Thyroid gland (tissue), 4 donors: ENCODE data around the gene TNFAIP8L2. TPM values are rescaled to one million over a fixed set of nuclear protein-coding genes. Genes with fewer than 3 reads are reported as not detected.
A peak's percentile ranks its signal among the peaks of the same experiment; 100 is the strongest.
"Not testable (repeated sequence)": the region's sequence is repeated elsewhere in the genome, so short reads cannot be mapped to it uniquely, and the experiment has no call there.

Experiments used
- DNase-seq, 2 donors: peaks; one replicate each; pipeline ENCODE4 v3.0.0-alpha.2; 2019
- H3K27ac ChIP-seq, 3 donors: fragments of 200-600 bp; sonication (generic); 1 replicate in 2 of 3; 2 replicates in 1 of 3; pipeline ENCODE4 v1.5.1; 2016 to 2019; ENCODE audit warnings: mild to moderate bottlenecking in 1 of 3, moderate library complexity in 1 of 3
- H3K27me3 ChIP-seq: fragments of 200-600 bp; sonication (generic); one replicate; pipeline ENCODE4 v1.5.1; 2019
- H3K36me3 ChIP-seq, 2 donors: fragments of 200-600 bp; sonication (generic); one replicate each; pipeline ENCODE4 v1.5.1; 2016 to 2019
- H3K4me1 ChIP-seq, 2 donors: fragments of 200-600 bp; sonication (generic); one replicate each; pipeline ENCODE4 v1.5.1; 2017 to 2019
- H3K4me3 ChIP-seq, 3 donors: fragments of 200-600 bp; sonication (generic); replicated peaks in 1 of 3; 1 replicate in 2 of 3; 2 replicates in 1 of 3; pipeline ENCODE4 v1.5.1; 2016; ENCODE audit warnings: mild to moderate bottlenecking in 1 of 3
- H3K9me3 ChIP-seq: fragments of 200-600 bp; sonication (generic); one replicate; pipeline ENCODE4 v1.5.1; 2017
- CTCF ChIP-seq, 6 experiments: fragments of 200-600 bp in 3 of 6; fragments of 450-650 bp in 3 of 6; sonication (generic) in 3 of 6; IDR thresholded peaks; one replicate each; pipeline ENCODE4 v1.5.1; 2016 to 2019; ENCODE audit warnings: antibody characterized with exemption in 6 of 6, mild to moderate bottlenecking in 2 of 6, inconsistent platforms in 1 of 6, moderate library complexity in 1 of 6
- POLR2A ChIP-seq, 2 donors: fragments of 450-650 bp; IDR thresholded peaks; one replicate each; pipeline ENCODE4 v1.6.1; 2017; ENCODE audit warnings: antibody characterized with exemption in 2 of 2, mild to moderate bottlenecking in 2 of 2, moderate library complexity in 1 of 2
- WGBS, 2 donors: methylation state at CpG; one replicate each; pipeline ENCODE4 v1.1.5; 2017; 5-methylcytosine and 5-hydroxymethylcytosine counted together
- intact Hi-C: fragments of 100-400 bp; cut with DNase I; formaldehyde crosslinking; loops from one replicate; pipeline ENCODE4 v1.15.1; 2023
- total RNA-seq, 4 donors: library from RNA; depleted of rRNA; stranded (reverse); fragments of >200 nt; gene quantifications; one replicate each; pipeline ENCODE4 v1.2.3, GENCODE V29; 2016

TNFAIP8L2 gene
- total RNA-seq, 4 donors from 2014 or later = 2.2 to 4.2 (median 2.4) TPM

GRCh38 chr1:151175041-151175741, 18.7 kb downstream of the TNFAIP8L2 start:
- no peak for TF ChIP-seq CTCF (IDR thresholded peaks at IDR 0.05)
- no peak for TF ChIP-seq POLR2A (IDR thresholded peaks at IDR 0.05)
- DNase-seq = no peak
- H3K9me3 ChIP-seq = no peaks in the 10 kb centered on the region
- intact Hi-C loops = no loop called here
- H3K4me1 ChIP-seq = no peaks in the 10 kb centered on the region
- H3K27ac ChIP-seq = no peak overlapping the region
- no peaks in the 10 kb centered on the region for H3K27me3 ChIP-seq
- 78 to 80% methylated on average over 6 of the region's 6 CpGs for WGBS, 2 donors
- H3K4me3 ChIP-seq = no peak overlapping the region
- peaks cover 21 to 49% of the 10 kb centered on the region in 2 donors for H3K36me3 ChIP-seq

- Histone ChIP-seq H3K4me3 (no peak within 1 kb of the TSS), H3K4me1 (no peaks in the 10 kb centered on the region), H3K9me3 (no peaks in the 10 kb centered on the region), H3K27ac (no peak within 1 kb of the TSS), H3K27me3 (no peaks in the 10 kb centered on the region), H3K36me3 (peaks cover 26 to 53% of the 10 kb centered on the region in 2 donors)
- TF ChIP-seq CTCF (IDR thresholded peaks at IDR 0.05) (peak in 1 of 6 experiments; percentile 39), POLR2A (IDR thresholded peaks at IDR 0.05) (no peak)
- 56 to 63% methylated on average over 4 of the region's 4 CpGs for WGBS, 2 donors
- intact Hi-C loops = no loop called here
- no peak for DNase-seq
Observed at GRCh38 chr1:151175863-151176262, 19.4 kb downstream of the TNFAIP8L2 start, which contains the start of gene TMOD4. TSS of gene TMOD4 (minus strand) at chr1:151175981. CDS start at chr1:151174875, 1,106 bp downstream.

GRCh38 chr1:151176514-151177045, 20.1 kb downstream of the TNFAIP8L2 start:
- H3K36me3 ChIP-seq = peaks cover 33 to 60% of the 10 kb centered on the region in 2 donors
- no peak for DNase-seq
- no peaks in the 10 kb centered on the region for H3K9me3 ChIP-seq
- H3K27me3 ChIP-seq = no peaks in the 10 kb centered on the region
- no peak overlapping the region for H3K4me3 ChIP-seq
- WGBS, 2 donors = 96% methylated on average over 17 of the region's 17 CpGs
- no peak overlapping the region for H3K27ac ChIP-seq
- no peak for TF ChIP-seq POLR2A (IDR thresholded peaks at IDR 0.05)
- no peak for TF ChIP-seq CTCF (IDR thresholded peaks at IDR 0.05)
- intact Hi-C loops = no loop called here
- H3K4me1 ChIP-seq = no peaks in the 10 kb centered on the region

GRCh38 chr1:151184211-151184610, 27.8 kb downstream of the TNFAIP8L2 start:
- Histone ChIP-seq H3K27me3 (no peaks in the 10 kb centered on the region), H3K36me3 (peaks cover 50 to 59% of the 10 kb centered on the region in 2 donors), H3K4me3 (no peak overlapping the region), H3K4me1 (peaks cover 10 to 11% of the 10 kb centered on the region in 2 donors), H3K9me3 (no peaks in the 10 kb centered on the region), H3K27ac (no peak overlapping the region)
- DNase-seq = no peak
- intact Hi-C loops = no loop called here
- WGBS, 2 donors = 96% methylated on average over 10 of the region's 10 CpGs
- no peak for TF ChIP-seq CTCF (IDR thresholded peaks at IDR 0.05)
- no peak for TF ChIP-seq POLR2A (IDR thresholded peaks at IDR 0.05)

GRCh38 chr1:151187205-151187604, 30.8 kb downstream of the TNFAIP8L2 start:
- 92 to 100% methylated on average over 1 of the region's 1 CpG for WGBS, 2 donors
- intact Hi-C loops = no loop called here
- peaks cover 11 to 15% of the 10 kb centered on the region in 2 donors for H3K4me1 ChIP-seq
- no peaks in the 10 kb centered on the region for H3K9me3 ChIP-seq
- H3K27me3 ChIP-seq = no peaks in the 10 kb centered on the region
- peaks cover 32% of the 10 kb centered on the region in 2 donors for H3K36me3 ChIP-seq
- no peak for DNase-seq
- TF ChIP-seq POLR2A (IDR thresholded peaks at IDR 0.05) (no peak), CTCF (IDR thresholded peaks at IDR 0.05) (no peak)
- H3K4me3 ChIP-seq = no peak overlapping the region
- H3K27ac ChIP-seq = no peak overlapping the region

- Histone ChIP-seq H3K4me1 (peaks cover 11 to 15% of the 10 kb centered on the region in 2 donors), H3K36me3 (peaks cover 21% of the 10 kb centered on the region in 2 donors), H3K4me3 (peak overlapping the region in 1 of 3 donors; percentile 60)
- H3K9me3 ChIP-seq, H3K27me3 ChIP-seq, DNase-seq, intact Hi-C loops, H3K27ac ChIP-seq: not testable (repeated sequence)
- WGBS, 2 donors = 59 to 61% methylated on average over 8 of the region's 8 CpGs
Observed at GRCh38 chr1:151188667-151189066, 32.2 kb downstream of the TNFAIP8L2 start.
